Sigmoid colon (tissue), 7 donors: ENCODE data around the gene CRKL. TPM values are rescaled to one million over a fixed set of nuclear protein-coding genes. Genes with fewer than 3 reads are reported as not detected.

ENCODE experiments used
- DNase-seq: peaks from one replicate; pipeline ENCODE4 v3.0.0-alpha.2; 2019
- H3K27ac ChIP-seq, 4 donors: fragments of 200-600 bp; sonication (generic); one replicate each; pipeline ENCODE4 v1.5.1; 2016 to 2019; ENCODE audit warnings: mild to moderate bottlenecking in 1 of 4
- H3K27me3 ChIP-seq, 3 donors: fragments of 200-600 bp; sonication (generic); one replicate each; pipeline ENCODE4 v1.5.1; 2019; ENCODE audit warnings: mild to moderate bottlenecking in 1 of 3
- H3K36me3 ChIP-seq, 4 donors: fragments of 200-600 bp; sonication (generic); one replicate each; pipeline ENCODE4 v1.5.1; 2016 to 2019
- H3K4me1 ChIP-seq, 4 donors: fragments of 200-600 bp; sonication (generic); one replicate each; pipeline ENCODE4 v1.5.1; 2017 to 2019
- H3K4me3 ChIP-seq, 4 donors: fragments of 200-600 bp; sonication (generic); one replicate each; pipeline ENCODE4 v1.5.1; 2017 to 2019; ENCODE audit warnings: mild to moderate bottlenecking in 2 of 4, moderate library complexity in 1 of 4
- H3K9me3 ChIP-seq, 4 donors: fragments of 200-600 bp in 3 of 4; sonication (generic) in 3 of 4; one replicate each; pipeline versions ENCODE4 v1.5.1 to v1.6.1; 2013 to 2019
- EP300 ChIP-seq, 4 donors: sonication (generic); formaldehyde crosslinking; IDR thresholded peaks; one replicate each; pipeline ENCODE4 v1.6.1; 2017; ENCODE audit warnings: antibody characterized with exemption in 4 of 4
- POLR2A ChIP-seq, 2 donors: fragments of 450-650 bp; IDR thresholded peaks; one replicate each; pipeline ENCODE4 v1.6.1; 2016; ENCODE audit warnings: antibody characterized with exemption in 2 of 2, mild to moderate bottlenecking in 2 of 2, moderate library complexity in 2 of 2
- POLR2AphosphoS5 ChIP-seq, 4 donors: sonication (generic); formaldehyde crosslinking; IDR thresholded peaks; one replicate each; pipeline ENCODE4 v1.6.1; 2017; ENCODE audit warnings: antibody characterized with exemption in 4 of 4
- WGBS, 2 donors: extraction: QIAGEN DNeasy Blood & Tissue Kit; methylation state at CpG; one replicate each; pipeline ENCODE4 v1.1.7; 2013; 5-methylcytosine and 5-hydroxymethylcytosine counted together
- intact Hi-C: fragments of 100-400 bp; cut with DNase I; formaldehyde crosslinking; loops from one replicate; pipeline ENCODE4 v1.15.1; 2023
- polyA plus RNA-seq, 3 donors: library from polyadenylated mRNA; stranded (reverse); fragments of 200-250 nt; gene quantifications; one replicate each; pipeline ENCODE4 v1.2.3, GENCODE V29; 2013
- total RNA-seq, 4 donors: library from RNA; depleted of rRNA; stranded (reverse); fragments of >200 nt; gene quantifications; one replicate each; pipeline ENCODE4 v1.1.0, GENCODE V29; 2016
- TF ChIP-seq, protein P1 (sequence below), 4 experiments: fragments of 450-650 bp in 3 of 4; fragments of 200-600 bp in 1 of 4; IDR thresholded peaks; one replicate each; pipeline ENCODE4 v1.5.1; 2016 to 2019; ENCODE audit warnings: antibody characterized with exemption in 4 of 4, mild to moderate bottlenecking in 3 of 4, moderate library complexity in 2 of 4
- donor health status: healthy with polysubstance abuse.
- donor health status: Bipolar disorder and iron deficiency.
- donor health status: healthy.

CRKL gene
- total and polyA plus RNA-seq, 7 donors: 16.8 to 37.1 (median 35.6) TPM

GRCh38 chr22:20980523-20980922, 63.3 kb downstream of the CRKL start:
- Histone ChIP-seq H3K36me3 (peaks cover 0 to 19% (median 1%) of the 10 kb centered on the region in 4 donors), H3K27ac (peak overlapping the region; percentile 87 to 93 (median 90)), H3K4me3 (no peak overlapping the region), H3K9me3 (no peaks in the 10 kb centered on the region), H3K4me1 (peaks cover 0 to 46% (median 43%) of the 10 kb centered on the region in 4 donors), H3K27me3 (no peaks in the 10 kb centered on the region)
- no peak for TF ChIP-seq EP300 (IDR thresholded peaks at IDR 0.05)
- TF ChIP-seq POLR2A (IDR thresholded peaks at IDR 0.05): no peak
- TF ChIP-seq, protein P1, sequence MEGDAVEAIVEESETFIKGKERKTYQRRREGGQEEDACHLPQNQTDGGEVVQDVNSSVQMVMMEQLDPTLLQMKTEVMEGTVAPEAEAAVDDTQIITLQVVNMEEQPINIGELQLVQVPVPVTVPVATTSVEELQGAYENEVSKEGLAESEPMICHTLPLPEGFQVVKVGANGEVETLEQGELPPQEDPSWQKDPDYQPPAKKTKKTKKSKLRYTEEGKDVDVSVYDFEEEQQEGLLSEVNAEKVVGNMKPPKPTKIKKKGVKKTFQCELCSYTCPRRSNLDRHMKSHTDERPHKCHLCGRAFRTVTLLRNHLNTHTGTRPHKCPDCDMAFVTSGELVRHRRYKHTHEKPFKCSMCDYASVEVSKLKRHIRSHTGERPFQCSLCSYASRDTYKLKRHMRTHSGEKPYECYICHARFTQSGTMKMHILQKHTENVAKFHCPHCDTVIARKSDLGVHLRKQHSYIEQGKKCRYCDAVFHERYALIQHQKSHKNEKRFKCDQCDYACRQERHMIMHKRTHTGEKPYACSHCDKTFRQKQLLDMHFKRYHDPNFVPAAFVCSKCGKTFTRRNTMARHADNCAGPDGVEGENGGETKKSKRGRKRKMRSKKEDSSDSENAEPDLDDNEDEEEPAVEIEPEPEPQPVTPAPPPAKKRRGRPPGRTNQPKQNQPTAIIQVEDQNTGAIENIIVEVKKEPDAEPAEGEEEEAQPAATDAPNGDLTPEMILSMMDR (IDR thresholded peaks at IDR 0.05): no peak
- TF ChIP-seq POLR2AphosphoS5 (IDR thresholded peaks at IDR 0.05): no peak
- 87 to 89% methylated on average over 4 of the region's 4 CpGs for WGBS, 2 donors
- no peak for DNase-seq
- intact Hi-C loops: no loop called here

- TF ChIP-seq, protein P1 (IDR thresholded peaks at IDR 0.05): no peak
- TF ChIP-seq POLR2A (IDR thresholded peaks at IDR 0.05): no peak
- TF ChIP-seq EP300 (IDR thresholded peaks at IDR 0.05): no peak
- TF ChIP-seq POLR2AphosphoS5 (IDR thresholded peaks at IDR 0.05): no peak
- H3K4me1 ChIP-seq: peaks cover 0 to 46% (median 43%) of the 10 kb centered on the region in 4 donors
- H3K4me3 ChIP-seq: peak overlapping the region; percentile 69 to 91 (median 90)
- DNase-seq: no peak
- peaks cover 0 to 25% (median 6%) of the 10 kb centered on the region in 4 donors for H3K36me3 ChIP-seq
- no peaks in the 10 kb centered on the region for H3K9me3 ChIP-seq
- 45 to 70% methylated on average over 10 of the region's 10 CpGs for WGBS, 2 donors
- intact Hi-C loops: no loop called here
- no peaks in the 10 kb centered on the region for H3K27me3 ChIP-seq
- H3K27ac ChIP-seq: peak overlapping the region; percentile 87 to 93 (median 90)
These were observed 63.9 kb downstream of the CRKL start for GRCh38 chr22:20980938-20981722.

DNA sequence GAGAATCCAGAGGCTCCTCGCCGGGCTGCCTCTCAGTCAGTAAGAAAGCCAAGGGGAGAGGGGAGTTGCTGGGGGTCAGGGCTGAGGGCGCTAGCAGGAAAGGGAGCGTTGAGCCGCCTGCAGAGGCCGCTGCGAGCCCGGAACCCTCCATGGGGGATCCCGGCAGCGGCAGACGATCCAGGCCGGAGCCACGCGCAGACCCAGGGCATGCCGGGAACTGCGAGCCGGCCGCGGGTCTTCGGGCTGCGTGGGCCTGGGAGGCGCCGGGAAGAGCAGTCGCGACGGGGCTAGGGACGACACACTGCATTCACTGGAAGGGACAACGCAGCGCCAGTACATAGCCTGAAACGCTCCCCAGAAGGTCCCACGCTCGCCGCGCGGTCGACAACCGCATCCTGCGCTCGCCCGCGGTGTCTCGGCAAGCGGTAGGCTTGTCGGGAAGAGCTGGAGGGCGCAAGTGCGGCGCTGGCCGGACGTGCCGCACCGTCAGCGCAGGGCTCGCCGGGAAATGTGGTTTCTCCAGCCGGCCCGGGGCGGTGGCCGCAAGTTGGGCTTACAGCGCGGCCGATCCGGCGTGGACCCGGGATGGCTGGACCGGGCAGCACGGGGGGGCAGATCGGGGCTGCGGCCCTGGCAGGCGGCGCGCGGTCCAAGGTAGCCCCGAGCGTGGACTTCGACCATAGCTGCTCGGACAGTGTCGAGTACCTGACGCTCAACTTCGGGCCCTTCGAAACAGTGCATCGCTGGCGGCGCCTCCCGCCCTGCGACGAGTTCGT, 64.8 kb downstream of the CRKL start, which contains the start of gene LZTR1:
LZTR1 (plus strand) TSS at position 511 of the 776 bp plus-strand sequence; CDS start at position 586, 75 bp downstream.
- Histone ChIP-seq H3K36me3 (peaks cover 0 to 30% (median 6%) of the 10 kb centered on the region in 4 donors), H3K27ac (peak within 1 kb of the TSS; percentile 87 to 93 (median 90)), H3K4me1 (peaks cover 0 to 46% (median 43%) of the 10 kb centered on the region in 4 donors), H3K9me3 (no peaks in the 10 kb centered on the region), H3K4me3 (peak within 1 kb of the TSS; percentile 69 to 91 (median 90)), H3K27me3 (no peaks in the 10 kb centered on the region)
- TF ChIP-seq EP300 (IDR thresholded peaks at IDR 0.05) (no peak), POLR2AphosphoS5 (IDR thresholded peaks at IDR 0.05) (peak; percentile 98 to 99 (median 98)), POLR2A (IDR thresholded peaks at IDR 0.05) (peak; percentile 88 to 95)
- TF ChIP-seq, protein P1 (IDR thresholded peaks at IDR 0.05): peak in 2 of 4 experiments; percentile 19 to 53
- intact Hi-C loops: loop anchor here (1.0 kb wide), 1 partner anchor 20 kb away; the partner anchor contains the start of gene THAP7
- DNase-seq: peak; percentile 89
- WGBS, 2 donors: 0% methylated on average over 87 of the region's 87 CpGs

GRCh38 chr22:20982563-20982882, 65.3 kb downstream of the CRKL start:
- peak overlapping the region; percentile 69 to 91 (median 90) for H3K4me3 ChIP-seq
- 1 to 2% methylated on average over 12 of the region's 12 CpGs for WGBS, 2 donors
- peaks cover 0 to 36% (median 8%) of the 10 kb centered on the region in 4 donors for H3K36me3 ChIP-seq
- no peak for DNase-seq
- H3K9me3 ChIP-seq: no peaks in the 10 kb centered on the region
- intact Hi-C loops: loop anchor here (1.0 kb wide), 1 partner anchor 20 kb away; the partner anchor contains the start of gene THAP7
- H3K27me3 ChIP-seq: no peaks in the 10 kb centered on the region
- TF ChIP-seq POLR2AphosphoS5 (IDR thresholded peaks at IDR 0.05) (no peak), POLR2A (IDR thresholded peaks at IDR 0.05) (no peak)
- TF ChIP-seq, protein P1 (IDR thresholded peaks at IDR 0.05): no peak
- H3K4me1 ChIP-seq: peaks cover 0 to 46% (median 43%) of the 10 kb centered on the region in 4 donors
- H3K27ac ChIP-seq: peak overlapping the region; percentile 87 to 93 (median 90)
